Endothelial cell of umbilical vein (primary cell): ENCODE results near the gene FOSL2. TPM values are rescaled to one million over a fixed set of nuclear protein-coding genes. Genes with fewer than 3 reads are reported as not detected.

Experiments
- BruUV-seq: library from RNA; stranded (reverse); fragments of 400-500 nt; replicated peaks from 2 replicates; lab custom pipeline; 2021; lab: Mats Ljungman, UMichigan
- CTCF ChIA-PET: fragments of 300-600, 350-600 bp; sonication (Branson Sonifier 250); formaldehyde crosslinking; loops from one replicate; lab custom pipeline; 2021; ENCODE audit warnings: antibody characterized with exemption, inconsistent platforms; lab: Charles Lee
- POLR2A ChIA-PET: fragments of 300-600, 350-600 bp; sonication (Branson Sonifier 250); formaldehyde crosslinking; loops from one replicate; lab custom pipeline; 2021; ENCODE audit warnings: antibody characterized with exemption, inconsistent platforms; lab: Charles Lee
- DNase-seq: peaks from one replicate; pipeline ENCODE4 v3.0.0-alpha.2; 2011; ENCODE audit warnings: low read depth, low spot score
- FAIRE-seq: peaks from 2 replicates; lab custom pipeline; 2011; peaks lifted over from hg19 to GRCh38; lab: Jason Lieb, UNC
- H2AFZ ChIP-seq: 2 replicates; pipeline ENCODE4 v1.6.0; 2012; ENCODE audit warnings: low read depth, low read length, control low read depth, inconsistent platforms
- H3K27ac ChIP-seq: 2 replicates; pipeline ENCODE4 v1.5.1; 2011; ENCODE audit warnings: low read depth, mild to moderate bottlenecking, control low read depth, low read length, moderate library complexity; ENCODE audit not compliant: insufficient read depth
- H3K27me3 ChIP-seq, 2 experiments: 2 replicates each; pipeline versions ENCODE4 v1.6.0 to v1.6.1; 2011; ENCODE audit warnings: low read length in 2 of 2, mixed read lengths in 1 of 2; ENCODE audit not compliant: control insufficient read depth in 2 of 2, insufficient read depth in 2 of 2
- H3K36me3 ChIP-seq, 2 experiments: 2 replicates in 1 of 2; 3 replicates in 1 of 2; pipeline ENCODE4 v1.5.1; 2011; ENCODE audit warnings: low read length in 2 of 2, mild to moderate bottlenecking in 1 of 2, moderate library complexity in 1 of 2; ENCODE audit not compliant: control insufficient read depth in 2 of 2, insufficient read depth in 2 of 2; ENCODE audit errors: extremely low read depth in 1 of 2
- H3K4me1 ChIP-seq: 3 replicates; pipeline ENCODE4 v1.5.1; 2011; ENCODE audit warnings: mild to moderate bottlenecking, low read length; ENCODE audit not compliant: control insufficient read depth, insufficient read depth; ENCODE audit errors: extremely low read depth
- H3K4me2 ChIP-seq: 2 replicates; pipeline ENCODE4 v1.6.1; 2011; ENCODE audit warnings: low read length, control low read depth, mixed read lengths; ENCODE audit not compliant: insufficient read depth
- H3K4me3 ChIP-seq, 3 experiments: fragments of 200-600 bp in 1 of 3; sonication (generic), shearing (Covaris generic) in 1 of 3; replicated peaks in 1 of 3; 2 replicates each; pipeline ENCODE4 v1.5.1; 2011 to 2016; ENCODE audit warnings: control low read depth in 3 of 3, low read length in 3 of 3, mild to moderate bottlenecking in 2 of 3, inconsistent platforms in 1 of 3, low read depth in 1 of 3, moderate library complexity in 1 of 3; ENCODE audit not compliant: insufficient read depth in 1 of 3
- H3K79me2 ChIP-seq: 2 replicates; pipeline ENCODE4 v1.6.0; 2012; ENCODE audit warnings: low read length, inconsistent platforms; ENCODE audit not compliant: control insufficient read depth, insufficient read depth
- H3K9ac ChIP-seq: replicated peaks from 2 replicates; pipeline ENCODE3; 2011; ENCODE audit warnings: low read length, control low read depth; ENCODE audit not compliant: insufficient read depth; ENCODE audit errors: extremely low read depth
- H3K9me1 ChIP-seq: replicated peaks from 3 replicates; pipeline ENCODE4 v1.6.0; 2011; ENCODE audit warnings: mild to moderate bottlenecking, low read length; ENCODE audit not compliant: control insufficient read depth, insufficient read depth; ENCODE audit errors: extremely low read depth
- H3K9me3 ChIP-seq: replicated peaks from 2 replicates; pipeline ENCODE4 v1.5.1; 2012; ENCODE audit warnings: low read length, inconsistent platforms; ENCODE audit not compliant: control insufficient read depth, insufficient read depth
- H4K20me1 ChIP-seq: replicated peaks from 2 replicates; pipeline ENCODE3; 2011; ENCODE audit warnings: mild to moderate bottlenecking, low read length; ENCODE audit not compliant: control insufficient read depth, insufficient read depth; ENCODE audit errors: extremely low read depth
- EZH2 ChIP-seq: IDR thresholded peaks from 2 replicates; pipeline ENCODE4 v1.6.1; 2012; ENCODE audit warnings: borderline replicate concordance, low read depth, mild to moderate bottlenecking, moderate library complexity, low read length, inconsistent platforms; ENCODE audit not compliant: severe bottlenecking
- FOS ChIP-seq: IDR thresholded peaks from 2 replicates; pipeline ENCODE4 v1.6.1; 2011; ENCODE audit warnings: mild to moderate bottlenecking, low read length, moderate library complexity, borderline replicate concordance; ENCODE audit not compliant: insufficient read depth
- GATA2 ChIP-seq: IDR thresholded peaks from 2 replicates; pipeline ENCODE4 v1.7.0; 2011; ENCODE audit warnings: low read depth, mild to moderate bottlenecking, moderate library complexity, mixed read lengths, low read length; ENCODE audit not compliant: insufficient read length, insufficient read depth
- JUN ChIP-seq: IDR thresholded peaks from 2 replicates; pipeline ENCODE4 v1.6.1; 2011; ENCODE audit warnings: borderline replicate concordance, low read depth; ENCODE audit not compliant: insufficient read length, insufficient read depth
- MYC ChIP-seq: IDR thresholded peaks from one replicate; pipeline ENCODE4 v1.6.1; 2011; ENCODE audit warnings: mild to moderate bottlenecking, low read depth, low read length
- POLR2A ChIP-seq: IDR thresholded peaks from 2 replicates; pipeline ENCODE4 v1.6.1; 2012; ENCODE audit warnings: low read depth, mild to moderate bottlenecking, control low read depth, low read length
- POLR2AphosphoS5 ChIP-seq: IDR thresholded peaks from 2 replicates; pipeline ENCODE4 v1.6.1; 2012; ENCODE audit warnings: low read depth, mild to moderate bottlenecking, control low read depth, low read length, moderate library complexity; ENCODE audit not compliant: insufficient read depth
- dilution Hi-C: fragments of 300-500 bp; cut with MboI; formaldehyde crosslinking; loops from one replicate; pipeline ENCODE4 v1.15.0; 2019; ENCODE audit warnings: low sequenced_read_pairs; ENCODE audit not compliant: extremely low pct_ligation_motif_present
- intact Hi-C: fragments of 100-400 bp; cut with micrococcal nuclease; formaldehyde crosslinking; loops from one replicate; pipeline ENCODE4 v1.10.0; 2022
- polyA plus RNA-seq, 4 experiments: library from polyadenylated mRNA; depleted of rRNA in 3 of 4; stranded (reverse) in 3 of 4; unstranded in 1 of 4; fragments of >200 nt; gene quantifications; 2 replicates each; pipeline versions ENCODE4 v1.2.1 to v1.2.3, GENCODE V29; 2011 to 2012; ENCODE audit warnings: missing spikeins in 1 of 4
- total RNA-seq: library from RNA; stranded (reverse); gene quantifications from 2 replicates; pipeline ENCODE4 v1.2.3, GENCODE V29; 2021
- TF ChIP-seq, protein P1 (sequence below): IDR thresholded peaks from 2 replicates; pipeline ENCODE4 v1.6.1; 2011; ENCODE audit not compliant: insufficient read depth, insufficient read length
- TF ChIP-seq, protein P2 (sequence below), 2 donors: IDR thresholded peaks; 1 replicate in 1 of 2; 2 replicates in 1 of 2; pipeline ENCODE4 v1.5.1; 2011; ENCODE audit warnings: low read length in 2 of 2, mild to moderate bottlenecking in 2 of 2, moderate library complexity in 2 of 2, control low read depth in 1 of 2, inconsistent platforms in 1 of 2, low read depth in 1 of 2; ENCODE audit not compliant: insufficient read depth in 1 of 2; ENCODE audit errors: extremely low read depth in 1 of 2

Gene FOSL2
- total and polyA plus RNA-seq, 2 donors (not counting 3 experiments of a cell fraction or from before 2014, with no cell fraction given), result 43.9 to 85.3 TPM

DNA sequence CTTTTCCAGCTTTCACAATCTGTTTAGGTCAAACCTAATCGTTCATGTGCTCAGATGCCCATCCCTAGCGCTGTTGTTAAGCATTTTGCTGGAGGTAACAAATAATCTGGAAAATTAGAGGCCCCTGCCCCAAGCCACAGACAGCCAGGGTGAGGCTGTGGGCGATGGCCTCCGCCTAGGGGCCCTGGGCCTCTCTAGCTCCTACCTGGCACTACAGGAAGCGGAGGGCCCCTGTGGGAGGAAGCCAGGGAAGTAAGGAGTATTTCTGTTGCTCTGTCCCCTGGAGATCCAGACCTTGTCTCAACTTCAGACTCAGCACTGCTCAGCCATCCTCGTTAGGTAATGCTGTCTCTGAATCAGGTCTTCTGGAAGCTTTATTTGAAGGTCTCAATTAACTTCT lies 12.4 kb upstream of the FOSL2 start:
- Histone ChIP-seq H3K27me3 (no peaks in the 10 kb centered on the region), H2AFZ (no peak overlapping the region), H3K79me2 (no peaks in the 10 kb centered on the region), H4K20me1 (no peaks in the 10 kb centered on the region), H3K36me3 (no peaks in the 10 kb centered on the region), H3K4me2 (no peak overlapping the region), H3K27ac (no peak overlapping the region), H3K4me3 (no peak overlapping the region), H3K4me1 (no peaks in the 10 kb centered on the region), H3K9me3 (no peaks in the 10 kb centered on the region), H3K9ac (no peak overlapping the region), H3K9me1 (no peaks in the 10 kb centered on the region)
- DNase-seq (no peak), FAIRE-seq (no peak)
- ChIA-PET CTCF (no interaction called here), POLR2A (interaction anchor here (0.9 kb wide), 1 partner anchor 13 kb away, joined by 3 read pairs; the partner anchor contains the start of gene FOSL2)
- BruUV-seq, result no TSS peak
- dilution Hi-C loops, result no loop called here
- intact Hi-C loops, result no loop called here
- TF ChIP-seq, protein P1, sequence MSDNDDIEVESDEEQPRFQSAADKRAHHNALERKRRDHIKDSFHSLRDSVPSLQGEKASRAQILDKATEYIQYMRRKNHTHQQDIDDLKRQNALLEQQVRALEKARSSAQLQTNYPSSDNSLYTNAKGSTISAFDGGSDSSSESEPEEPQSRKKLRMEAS, result no peak
- TF ChIP-seq FOS, result no peak
- no peak for TF ChIP-seq MYC
- no peak for TF ChIP-seq JUN
- TF ChIP-seq, protein P2, sequence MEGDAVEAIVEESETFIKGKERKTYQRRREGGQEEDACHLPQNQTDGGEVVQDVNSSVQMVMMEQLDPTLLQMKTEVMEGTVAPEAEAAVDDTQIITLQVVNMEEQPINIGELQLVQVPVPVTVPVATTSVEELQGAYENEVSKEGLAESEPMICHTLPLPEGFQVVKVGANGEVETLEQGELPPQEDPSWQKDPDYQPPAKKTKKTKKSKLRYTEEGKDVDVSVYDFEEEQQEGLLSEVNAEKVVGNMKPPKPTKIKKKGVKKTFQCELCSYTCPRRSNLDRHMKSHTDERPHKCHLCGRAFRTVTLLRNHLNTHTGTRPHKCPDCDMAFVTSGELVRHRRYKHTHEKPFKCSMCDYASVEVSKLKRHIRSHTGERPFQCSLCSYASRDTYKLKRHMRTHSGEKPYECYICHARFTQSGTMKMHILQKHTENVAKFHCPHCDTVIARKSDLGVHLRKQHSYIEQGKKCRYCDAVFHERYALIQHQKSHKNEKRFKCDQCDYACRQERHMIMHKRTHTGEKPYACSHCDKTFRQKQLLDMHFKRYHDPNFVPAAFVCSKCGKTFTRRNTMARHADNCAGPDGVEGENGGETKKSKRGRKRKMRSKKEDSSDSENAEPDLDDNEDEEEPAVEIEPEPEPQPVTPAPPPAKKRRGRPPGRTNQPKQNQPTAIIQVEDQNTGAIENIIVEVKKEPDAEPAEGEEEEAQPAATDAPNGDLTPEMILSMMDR (IDR thresholded peaks at IDR 0.05; ENCODE audit: extremely low read depth in 1 of 2, insufficient read depth in 1 of 2, low read depth in 1 of 2, low read length in 2 of 2), result no peak
- no peak for TF ChIP-seq POLR2AphosphoS5
- no peak for TF ChIP-seq POLR2A
- no peak for TF ChIP-seq GATA2
- TF ChIP-seq EZH2, result no peak
